Ishikawa (cell line): ENCODE results near the gene MDM4.

Experiments used
- CEBPB ChIP-seq: IDR thresholded peaks from 2 replicates; pipeline ENCODE4 v1.6.1; 2012
- CREB1 ChIP-seq: IDR thresholded peaks from 2 replicates; pipeline ENCODE4 v1.6.1; 2012; ENCODE audit warnings: low read depth
- EGR1 ChIP-seq: IDR thresholded peaks from 2 replicates; pipeline ENCODE4 v1.6.1; 2012
- EP300 ChIP-seq: IDR thresholded peaks from 2 replicates; pipeline ENCODE4 v1.6.1; 2012; ENCODE audit warnings: borderline replicate concordance
- FOXM1 ChIP-seq: IDR thresholded peaks from 2 replicates; pipeline ENCODE4 v1.6.1; 2012; ENCODE audit warnings: low read depth, borderline replicate concordance
- RAD21 ChIP-seq: IDR thresholded peaks from 2 replicates; pipeline ENCODE4 v1.6.1; 2012; ENCODE audit warnings: low read depth
- REST ChIP-seq: IDR thresholded peaks from 2 replicates; pipeline ENCODE4 v1.6.1; 2012; ENCODE audit warnings: low read depth, mild to moderate bottlenecking
- TAF1 ChIP-seq: IDR thresholded peaks from 2 replicates; pipeline ENCODE4 v1.6.1; 2012; ENCODE audit warnings: low read depth, mild to moderate bottlenecking
- TCF12 ChIP-seq: IDR thresholded peaks from 2 replicates; pipeline ENCODE4 v1.6.1; 2012; ENCODE audit warnings: low read depth
- TF ChIP-seq, protein P1 (sequence below): IDR thresholded peaks from 2 replicates; pipeline ENCODE4 v1.6.1; 2012

GRCh38 chr1:204572923-204573922, 57.0 kb downstream of the MDM4 start:
- no peak for TF ChIP-seq CREB1
- no peak for TF ChIP-seq CEBPB
- no peak for TF ChIP-seq EP300
- TF ChIP-seq REST, result no peak
- no peak for TF ChIP-seq TCF12
- TF ChIP-seq FOXM1, result no peak
- no peak for TF ChIP-seq RAD21
- TF ChIP-seq, protein P1, sequence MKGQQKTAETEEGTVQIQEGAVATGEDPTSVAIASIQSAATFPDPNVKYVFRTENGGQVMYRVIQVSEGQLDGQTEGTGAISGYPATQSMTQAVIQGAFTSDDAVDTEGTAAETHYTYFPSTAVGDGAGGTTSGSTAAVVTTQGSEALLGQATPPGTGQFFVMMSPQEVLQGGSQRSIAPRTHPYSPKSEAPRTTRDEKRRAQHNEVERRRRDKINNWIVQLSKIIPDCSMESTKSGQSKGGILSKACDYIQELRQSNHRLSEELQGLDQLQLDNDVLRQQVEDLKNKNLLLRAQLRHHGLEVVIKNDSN, result no peak
- TF ChIP-seq TAF1, result no peak
- TF ChIP-seq EGR1, result no peak
